Measurements from ENCODE around the gene DDC.

Gene DDC

GRCh38 chr7:50564640-50565558 lies at the start of gene DDC:
Gene DDC (minus strand): TSS chr7:50565405. CDS start chr7:50544085, 21,320 bp downstream.
- TF ChIP-seq CTCF (IDR thresholded peaks at IDR 0.05; ENCODE audit: borderline replicate concordance, control extremely low read depth, extremely low read depth, insufficient read depth, missing control alignments), result no peak
- no peak for DNase-seq (ENCODE audit: low spot score)
- in situ Hi-C loops (cut with MboI; ENCODE audit: low sequenced_read_pairs, unreplicated experiment), result no loop called here

GRCh38 chr7:50613473-50613872 lies 48.3 kb upstream of the DDC start:
- in situ Hi-C loops (cut with MboI; ENCODE audit: low sequenced_read_pairs, unreplicated experiment), result no loop called here
- no peak for DNase-seq (ENCODE audit: low spot score)
- no peak for TF ChIP-seq CTCF (IDR thresholded peaks at IDR 0.05; ENCODE audit: borderline replicate concordance, control extremely low read depth, extremely low read depth, insufficient read depth, missing control alignments)

GRCh38 chr7:50612704-50613103 lies 47.5 kb upstream of the DDC start:
- in situ Hi-C loops (cut with MboI; ENCODE audit: low sequenced_read_pairs, unreplicated experiment), result no loop called here
- TF ChIP-seq CTCF (IDR thresholded peaks at IDR 0.05; ENCODE audit: borderline replicate concordance, control extremely low read depth, extremely low read depth, insufficient read depth, missing control alignments), result no peak
- no peak for DNase-seq (ENCODE audit: low spot score)

- DNase-seq (ENCODE audit: low spot score), result no peak
- no peak for TF ChIP-seq CTCF (IDR thresholded peaks at IDR 0.05; ENCODE audit: borderline replicate concordance, control extremely low read depth, extremely low read depth, insufficient read depth, missing control alignments)
- in situ Hi-C loops (cut with MboI; ENCODE audit: low sequenced_read_pairs, unreplicated experiment), result no loop called here
Measured at GRCh38 chr7:50610521-50611277, 45.5 kb upstream of the DDC start.

GRCh38 chr7:50608196-50608906 lies 43.1 kb upstream of the DDC start:
- TF ChIP-seq CTCF (IDR thresholded peaks at IDR 0.05; ENCODE audit: borderline replicate concordance, control extremely low read depth, extremely low read depth, insufficient read depth, missing control alignments), result no peak
- in situ Hi-C loops (cut with MboI; ENCODE audit: low sequenced_read_pairs, unreplicated experiment), result no loop called here
- no peak for DNase-seq (ENCODE audit: low spot score)

- TF ChIP-seq CTCF (IDR thresholded peaks at IDR 0.05; ENCODE audit: borderline replicate concordance, control extremely low read depth, extremely low read depth, insufficient read depth, missing control alignments), result no peak
- in situ Hi-C loops (cut with MboI; ENCODE audit: low sequenced_read_pairs, unreplicated experiment), result no loop called here
- no peak for DNase-seq (ENCODE audit: low spot score)
Measured at GRCh38 chr7:50607524-50608125, 42.4 kb upstream of the DDC start.
